Activated naive CD4-positive, alpha-beta T cell treated with Interleukin-2 at 50 U/mL for 16 hours (primary cell): ENCODE results near the gene ALDOB.
"Not testable (repeated sequence)": the region's sequence is repeated elsewhere in the genome, so short reads cannot be mapped to it uniquely, and the experiment has no call there.

Experiments
- DNase-seq: peaks from one replicate; pipeline ENCODE4 v3.0.0-alpha.2; 2020

Gene ALDOB

DNA sequence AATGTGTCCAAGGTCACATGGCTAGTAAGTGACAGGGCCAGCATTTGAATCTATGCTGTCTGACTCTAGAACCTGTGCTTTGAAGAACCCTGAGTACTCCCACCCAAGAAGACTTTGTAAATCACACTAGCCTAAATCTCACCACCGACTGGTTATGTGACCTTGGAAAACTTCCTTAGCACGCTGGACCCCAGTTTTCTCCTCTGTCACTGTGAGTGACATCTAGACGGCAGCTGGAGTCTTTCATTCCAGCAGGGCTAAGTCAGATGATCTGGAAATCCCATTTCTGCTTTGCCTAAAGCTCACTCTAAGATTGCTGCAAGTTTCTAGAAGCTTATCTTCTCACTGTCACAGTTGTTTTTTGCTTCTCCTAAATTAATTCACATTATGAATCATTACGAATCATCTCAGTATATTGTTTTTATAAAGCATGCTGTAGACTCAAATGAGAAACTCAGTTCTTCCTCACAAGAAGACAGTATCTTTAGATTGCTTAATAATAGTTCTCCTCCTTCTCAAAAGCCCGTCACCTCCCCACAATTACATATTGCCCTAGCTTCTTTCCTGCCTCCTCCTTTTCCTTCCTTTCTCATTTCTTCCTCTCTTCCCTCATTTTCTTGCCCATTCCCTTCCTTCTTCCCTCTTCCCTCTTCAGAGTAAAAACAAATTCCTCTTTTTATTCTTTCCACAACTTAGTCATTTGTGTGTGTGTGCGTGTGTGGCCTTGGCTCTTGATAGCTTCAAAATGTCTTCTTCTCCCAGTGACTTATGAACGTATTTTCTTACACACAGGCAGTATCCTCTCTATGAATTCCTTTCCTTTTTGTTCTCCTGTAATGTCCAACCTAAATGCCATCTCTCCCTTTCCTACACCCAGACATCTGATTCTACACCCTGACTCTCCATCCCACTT is 16.8 kb downstream of the ALDOB start:
- no peak for DNase-seq

DNA sequence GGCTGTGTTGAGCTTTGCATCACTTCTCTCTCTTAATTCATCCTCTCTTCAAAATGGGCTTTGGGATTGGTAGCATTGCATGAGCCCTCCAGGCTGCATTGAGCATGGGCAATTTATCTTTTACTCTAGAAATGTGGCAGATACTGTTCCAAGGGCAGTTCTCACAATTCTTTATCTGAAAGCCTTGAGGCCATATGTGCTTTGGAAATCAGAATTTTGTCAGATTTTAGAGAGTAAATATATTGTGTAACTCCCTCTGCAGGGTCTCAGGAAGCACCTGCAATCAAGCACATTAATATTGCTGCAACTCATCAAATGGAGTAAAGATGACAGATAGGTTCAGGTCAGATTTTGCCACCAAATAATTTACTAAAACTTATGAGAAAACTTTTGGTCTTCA is 17.6 kb downstream of the ALDOB start:
- no peak for DNase-seq

DNA sequence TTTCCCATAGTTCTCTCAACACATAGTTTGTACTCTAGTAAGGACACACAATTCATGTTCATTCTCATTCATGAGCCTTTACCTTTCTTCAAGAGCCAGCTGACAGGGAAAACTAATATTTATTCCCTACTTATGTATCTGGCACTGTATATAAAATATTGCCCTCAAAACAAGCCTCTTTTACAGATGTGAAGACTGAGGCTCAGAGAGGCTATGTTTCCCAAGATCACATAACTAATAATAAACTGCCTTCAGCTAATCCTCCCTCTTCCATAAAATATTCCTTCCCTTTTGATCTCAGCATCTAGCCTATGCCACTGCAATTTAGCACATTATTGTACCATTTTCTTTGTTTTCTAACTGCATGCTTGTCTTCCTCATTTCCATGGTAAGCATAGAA is 18.2 kb downstream of the ALDOB start:
- no peak for DNase-seq

DNA sequence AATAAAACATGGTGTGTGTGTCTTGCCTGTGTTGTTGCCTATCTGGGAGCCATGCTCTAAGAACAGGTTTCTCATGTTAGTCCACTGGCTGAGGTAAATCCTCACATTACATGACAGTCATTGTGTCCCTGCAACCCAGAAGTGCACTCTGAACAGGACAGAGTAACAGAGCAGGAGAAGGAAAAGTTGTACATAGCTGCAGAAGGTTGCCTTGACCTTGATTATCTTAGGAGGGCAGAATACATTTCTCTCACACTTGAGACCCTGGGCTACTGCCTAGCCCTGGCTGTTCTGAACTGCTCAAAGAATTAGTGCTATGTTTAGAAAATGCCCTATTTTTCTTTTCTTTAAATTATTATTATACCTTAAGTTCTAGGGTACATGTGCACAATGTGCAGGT is 20.0 kb downstream of the ALDOB start:
- no peak for DNase-seq

DNA sequence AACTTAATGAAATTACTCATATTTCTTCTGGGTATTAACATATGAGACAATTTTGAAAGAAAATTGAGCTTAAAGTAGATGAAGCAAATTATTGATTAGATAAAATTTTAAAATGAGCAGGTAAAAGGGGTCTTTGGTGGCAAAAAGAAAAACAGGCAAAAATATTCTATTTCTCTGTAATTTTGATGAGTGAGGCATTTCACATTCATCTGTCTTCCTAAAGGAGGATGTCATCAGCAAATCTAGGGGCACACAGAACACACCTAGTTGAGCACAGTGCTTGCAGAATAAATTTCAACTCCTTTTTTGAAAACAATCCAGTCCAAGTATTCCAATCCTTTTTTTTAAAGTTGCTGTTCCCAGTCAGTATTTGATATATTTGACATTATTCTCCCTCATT is 20.7 kb downstream of the ALDOB start:
- no peak for DNase-seq

DNA sequence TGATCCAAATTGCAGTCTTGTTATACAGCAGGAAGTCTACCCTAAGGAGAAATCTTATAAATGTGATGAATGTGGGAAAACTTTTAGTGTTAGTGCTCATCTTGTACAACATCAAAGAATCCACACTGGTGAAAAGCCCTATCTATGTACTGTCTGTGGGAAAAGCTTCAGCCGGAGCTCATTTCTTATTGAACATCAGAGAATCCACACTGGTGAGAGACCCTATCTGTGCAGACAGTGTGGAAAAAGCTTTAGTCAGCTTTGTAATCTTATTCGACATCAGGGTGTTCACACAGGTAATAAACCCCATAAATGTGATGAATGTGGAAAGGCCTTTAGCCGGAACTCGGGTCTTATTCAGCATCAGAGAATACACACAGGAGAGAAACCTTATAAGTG is 26.5 kb downstream of the ALDOB start:
- DNase-seq = no peak

DNA sequence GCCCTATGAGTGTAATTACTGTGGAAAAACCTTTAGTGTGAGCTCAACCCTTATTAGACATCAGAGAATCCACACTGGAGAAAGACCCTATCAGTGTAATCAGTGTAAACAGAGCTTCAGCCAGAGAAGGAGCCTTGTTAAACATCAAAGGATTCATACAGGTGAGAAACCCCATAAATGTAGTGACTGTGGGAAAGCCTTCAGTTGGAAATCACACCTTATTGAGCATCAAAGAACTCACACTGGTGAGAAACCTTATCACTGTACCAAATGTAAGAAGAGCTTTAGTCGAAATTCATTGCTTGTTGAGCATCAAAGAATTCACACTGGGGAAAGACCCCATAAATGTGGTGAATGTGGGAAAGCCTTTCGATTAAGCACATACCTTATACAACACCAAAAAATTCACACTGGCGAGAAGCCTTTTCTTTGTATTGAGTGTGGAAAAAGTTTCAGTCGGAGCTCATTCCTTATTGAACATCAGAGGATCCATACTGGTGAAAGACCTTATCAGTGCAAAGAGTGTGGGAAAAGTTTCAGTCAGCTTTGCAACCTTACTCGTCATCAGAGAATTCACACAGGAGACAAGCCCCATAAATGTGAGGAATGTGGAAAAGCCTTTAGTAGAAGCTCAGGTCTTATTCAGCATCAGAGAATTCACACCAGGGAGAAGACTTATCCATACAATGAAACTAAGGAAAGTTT is 27.0 kb downstream of the ALDOB start:
- DNase-seq = no peak

DNA sequence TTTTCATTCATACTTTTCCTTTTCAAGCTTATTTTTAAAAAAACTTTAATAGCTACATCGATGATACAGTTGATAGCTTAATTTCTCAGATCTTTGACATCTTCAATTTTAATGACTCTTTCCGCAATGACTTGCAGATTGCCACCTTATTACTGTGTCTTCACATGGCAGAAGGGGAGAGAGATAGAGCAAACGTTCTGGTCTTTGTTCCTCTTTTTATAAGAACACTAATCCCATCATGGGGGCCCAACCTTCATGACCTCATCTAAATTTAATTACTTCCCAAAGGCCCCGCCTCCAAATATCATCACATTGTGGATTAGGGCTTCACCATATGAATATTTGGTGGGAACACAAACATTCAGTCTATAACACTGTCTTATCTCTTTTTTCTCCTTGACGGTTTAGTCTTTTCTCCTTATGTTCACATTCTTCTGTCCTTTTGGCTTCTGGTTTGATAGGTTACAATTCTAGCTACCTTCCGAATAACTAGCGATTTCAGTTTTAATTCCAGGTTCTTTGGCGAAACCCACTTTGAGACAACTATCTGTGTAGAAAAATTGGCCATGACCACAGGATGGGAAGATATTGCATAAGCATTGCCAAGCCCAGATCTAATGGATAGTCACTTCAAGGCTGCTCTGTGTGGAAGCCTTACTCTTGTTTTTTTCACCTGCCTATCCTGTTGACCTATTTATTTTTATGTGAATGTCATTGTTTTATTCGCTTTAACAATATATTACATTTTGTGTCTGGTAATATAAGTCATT is 31.9 kb downstream of the ALDOB start:
- no peak for DNase-seq

DNA sequence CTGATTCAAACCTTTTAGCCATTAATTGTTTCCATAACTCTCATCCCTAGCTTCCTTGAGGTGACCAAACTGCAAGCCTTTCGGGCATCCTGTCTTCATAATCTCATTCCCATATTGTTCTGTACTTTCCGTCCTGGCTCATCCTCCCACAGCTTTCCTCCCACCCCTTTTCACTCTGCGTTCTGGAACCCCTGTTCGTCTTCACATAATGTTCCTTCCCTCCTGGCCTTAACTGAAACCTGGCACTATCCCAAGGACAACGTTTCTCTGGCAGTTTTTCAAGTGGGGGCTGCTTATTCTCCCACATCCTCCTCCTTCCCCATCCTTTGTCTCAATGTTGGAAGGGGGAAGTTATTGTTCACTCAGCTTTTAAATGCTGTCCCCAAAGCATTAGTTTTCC is 35.5 kb downstream of the ALDOB start:
- no peak for DNase-seq

DNA sequence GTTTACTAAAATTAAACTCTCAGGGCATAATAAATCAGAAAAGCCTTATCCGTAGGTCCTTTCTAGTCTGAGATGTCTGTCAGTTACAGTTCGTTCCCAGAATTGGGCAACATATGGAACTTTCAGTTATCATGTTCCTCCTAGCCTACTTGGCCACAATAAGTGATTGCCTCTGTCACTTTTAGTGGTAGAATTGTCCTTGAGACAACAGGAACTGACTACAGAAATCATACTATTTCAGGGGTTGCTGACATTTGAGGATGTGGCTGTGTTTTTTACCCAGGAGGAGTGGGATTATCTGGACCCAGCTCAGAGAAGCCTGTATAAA is 36.0 kb downstream of the ALDOB start:
- no peak for DNase-seq

DNA sequence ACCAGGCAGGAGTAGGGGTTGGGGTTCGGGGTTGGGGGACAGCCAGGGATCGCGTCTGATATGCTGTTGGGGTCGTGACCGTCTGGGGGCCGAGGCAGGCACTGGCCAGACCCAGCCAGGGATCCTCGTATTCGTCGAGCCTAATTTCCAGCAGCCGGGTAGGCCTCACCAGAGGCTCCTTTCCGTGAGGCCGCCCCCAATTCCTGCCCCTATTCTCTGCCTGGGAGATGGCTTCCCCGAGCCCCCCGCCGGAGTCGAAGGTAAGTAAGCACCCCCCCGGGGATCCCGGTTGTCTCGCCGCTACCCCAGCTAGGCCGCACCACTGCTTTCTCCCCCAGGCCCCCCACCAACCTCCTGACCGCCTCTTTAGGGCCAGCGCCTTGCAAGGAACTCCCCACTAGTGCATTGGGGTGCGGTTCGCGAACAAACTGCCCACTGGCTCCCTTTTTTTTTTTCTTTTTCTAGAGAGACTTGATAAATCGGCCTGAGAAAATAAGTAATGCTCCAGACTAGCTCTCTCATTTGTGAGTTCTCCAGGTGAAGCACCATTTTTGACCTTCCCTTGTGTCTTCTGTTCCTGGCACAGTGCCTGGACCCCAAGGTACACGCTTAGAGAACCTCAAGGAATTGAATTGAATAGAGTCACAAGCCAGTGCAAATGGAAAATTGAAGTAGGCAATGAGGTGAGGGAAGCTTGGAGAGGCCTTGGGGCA is 36.5 kb downstream of the ALDOB start:
- DNase-seq = peak; percentile 2

DNA sequence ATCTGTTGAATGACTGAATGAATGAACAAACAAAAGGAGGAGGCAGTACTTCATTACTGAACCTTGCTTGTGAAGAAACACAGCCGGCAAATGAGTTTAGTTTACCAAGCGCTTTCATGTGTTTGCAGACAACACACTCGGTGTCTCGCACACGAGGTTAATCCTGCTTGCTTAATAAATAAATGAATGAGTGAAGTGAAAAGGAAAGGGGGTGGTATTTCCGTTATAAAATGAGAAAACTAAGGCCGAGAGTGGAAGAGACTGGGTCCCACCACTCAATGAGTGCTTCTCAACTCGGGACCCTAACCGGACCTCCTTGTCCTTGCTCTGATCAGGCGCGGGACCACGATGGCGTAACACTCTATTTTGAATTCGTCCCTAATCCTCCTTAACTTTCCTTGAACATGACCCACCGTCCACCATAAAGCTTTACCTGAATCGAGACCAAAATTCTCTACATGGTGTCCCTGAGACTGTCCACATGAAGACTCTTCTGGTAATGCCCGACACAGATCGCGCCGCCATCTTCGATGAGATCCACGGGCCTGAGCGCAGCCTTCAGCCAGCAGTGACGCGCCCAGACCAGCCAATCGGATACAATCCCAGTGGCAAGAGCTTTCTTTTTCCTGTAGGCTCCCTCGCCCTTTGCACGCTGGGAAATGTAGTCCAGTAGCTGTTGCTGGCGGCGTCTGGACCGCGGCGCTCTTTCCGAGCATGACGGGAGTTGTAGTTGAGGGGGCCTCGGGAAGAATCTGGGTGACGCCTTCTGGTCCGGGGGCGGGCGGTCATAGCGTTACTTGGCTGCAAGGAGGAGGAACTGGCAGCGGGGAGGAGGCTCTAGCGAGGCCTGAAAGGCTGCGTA is 37.3 kb downstream of the ALDOB start, which contains the start of the genes MRPL50 and ZNF189:
Gene MRPL50, minus strand, starts transcription at position 551 of the 862 bp plus-strand sequence. Its CDS starts 26 bp downstream, at position 525.
Gene ZNF189, plus strand, starts transcription at position 784 of the 862 bp plus-strand sequence. CDS start 306 bp downstream, outside the sequence.
- DNase-seq = peak; percentile 97

DNA sequence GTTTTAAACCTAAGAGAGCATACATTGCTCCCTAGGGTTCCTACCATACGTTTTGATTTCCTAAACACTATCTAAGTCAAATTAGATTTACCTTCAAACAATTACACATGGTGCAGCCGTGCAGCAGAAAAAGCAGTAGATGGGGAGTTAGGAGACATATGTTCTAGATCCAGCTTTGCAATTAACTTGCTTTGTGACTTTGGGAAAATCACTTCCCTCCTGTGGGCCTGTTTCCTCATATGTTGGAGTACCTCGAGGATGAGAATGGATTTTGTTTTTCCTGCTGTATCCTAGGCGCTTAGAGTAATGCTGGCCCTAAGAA is 37.9 kb downstream of the ALDOB start:
- DNase-seq = no peak

DNA sequence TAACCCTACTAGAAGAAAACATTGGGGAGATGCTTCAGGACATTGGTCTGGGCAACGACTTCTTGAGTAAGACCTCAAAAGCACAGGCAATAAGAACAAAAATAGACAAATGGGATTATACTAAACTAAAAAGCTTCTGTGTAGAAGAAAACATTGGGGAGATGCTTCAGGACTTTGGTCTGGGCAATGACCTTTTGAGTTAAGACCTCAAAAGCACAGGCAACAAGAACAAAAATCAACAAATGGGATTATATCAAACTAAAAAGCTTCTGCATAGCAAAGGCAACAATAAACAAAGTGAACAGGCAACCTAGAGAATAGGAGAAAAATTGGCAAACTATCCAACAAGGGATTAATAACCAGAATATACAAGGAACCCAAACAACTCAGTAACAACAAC is 40.9 kb downstream of the ALDOB start:
- DNase-seq = no peak

DNA sequence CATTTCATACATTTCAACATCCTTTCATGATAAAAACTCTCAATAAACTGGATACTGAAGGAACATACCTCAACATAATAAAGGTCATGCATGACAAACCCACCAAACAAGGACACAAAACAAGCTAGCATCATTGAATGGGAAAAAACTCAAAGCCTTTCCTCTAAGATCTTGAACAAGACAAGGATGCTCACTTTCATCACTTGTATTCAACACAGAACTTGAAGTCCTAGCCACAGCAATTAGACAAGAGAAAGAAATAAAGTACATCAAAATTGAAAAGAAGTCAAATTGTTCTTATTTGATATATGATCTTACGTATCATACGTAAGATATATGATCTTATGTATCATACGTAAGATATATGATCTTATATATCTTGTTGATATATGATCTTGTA is 42.4 kb downstream of the ALDOB start:
- DNase-seq = no peak

DNA sequence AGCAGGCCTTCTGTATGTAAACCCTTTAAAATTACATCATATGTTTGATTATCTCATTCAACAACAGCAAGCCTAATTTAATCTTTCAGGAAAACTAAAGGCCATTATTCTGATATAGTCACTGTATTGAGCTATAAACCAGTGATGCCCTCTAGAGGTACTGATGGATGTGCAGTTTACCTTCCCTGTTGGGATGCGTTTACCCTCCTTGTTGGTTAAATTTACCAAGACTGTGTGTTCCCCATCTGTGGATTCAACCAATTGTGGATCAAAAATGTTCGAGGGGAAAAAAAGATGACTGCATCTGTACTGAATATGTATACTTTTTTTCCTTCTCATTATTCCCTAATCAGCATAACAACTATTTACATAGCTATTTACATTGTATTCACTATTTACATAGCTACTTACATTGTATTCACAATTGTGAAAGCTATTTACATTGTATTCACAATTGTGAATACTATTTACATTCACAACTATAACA is 47.0 kb downstream of the ALDOB start:
- no peak for DNase-seq

DNA sequence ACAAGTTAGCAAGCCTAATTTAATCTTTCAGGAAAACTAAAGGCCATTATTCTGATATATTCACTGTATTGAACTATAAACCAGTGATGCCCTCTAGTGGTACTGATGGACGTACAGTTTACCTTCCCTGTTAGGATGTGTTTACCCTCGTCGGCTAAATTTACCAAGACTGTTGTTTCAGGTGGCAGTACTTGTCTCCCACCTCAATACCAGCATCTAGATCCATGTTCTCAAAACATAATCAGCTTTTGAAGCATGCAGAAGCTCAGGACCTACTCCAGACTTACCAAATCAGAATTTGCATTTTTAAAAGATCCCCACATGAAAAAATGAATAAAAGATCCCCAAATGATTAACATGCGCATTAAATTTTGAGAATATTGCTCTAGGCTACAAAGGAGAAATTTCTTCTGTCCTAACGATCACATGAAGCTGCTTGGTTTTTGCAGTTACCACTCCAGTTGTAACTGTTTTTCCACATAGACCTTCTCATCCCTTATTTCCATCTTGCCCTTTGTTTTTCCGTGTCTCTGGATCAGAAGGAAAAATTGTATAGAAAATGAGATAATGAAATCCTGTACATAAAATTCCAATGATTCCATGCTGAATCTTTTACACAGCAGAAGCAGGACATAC is 47.6 kb downstream of the ALDOB start:
- no peak for DNase-seq

DNA sequence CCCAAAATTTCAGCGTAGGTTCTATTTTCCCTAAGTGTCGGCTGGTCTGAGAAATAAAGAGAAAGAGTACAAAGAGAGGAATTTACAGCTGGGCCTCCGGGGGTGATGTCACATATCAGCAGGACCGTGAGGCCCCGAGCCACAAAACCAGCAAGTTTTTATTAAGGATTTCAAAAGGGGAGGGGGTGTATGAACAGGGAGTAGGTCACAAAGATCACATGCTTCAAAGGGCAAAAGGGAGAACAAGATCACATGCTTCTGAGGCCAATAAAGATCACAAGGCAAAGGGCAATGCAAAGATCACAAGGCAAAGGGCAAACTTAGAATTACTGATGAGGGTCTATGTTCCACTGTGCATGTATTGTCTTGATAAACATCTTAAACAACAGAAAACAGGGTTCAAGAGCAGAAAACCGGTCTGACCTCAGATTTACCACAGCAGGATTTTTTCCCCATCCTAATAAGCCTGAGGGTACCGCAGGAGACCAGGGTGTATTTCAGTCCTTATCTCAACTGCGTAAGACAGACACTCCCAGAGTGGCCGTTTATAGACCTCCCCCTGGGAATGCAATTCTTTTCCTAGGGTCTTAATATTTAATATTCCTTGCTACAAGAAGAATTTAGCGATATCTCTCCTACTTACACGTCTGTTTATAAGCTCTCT is 50.6 kb downstream of the ALDOB start, which contains the start of gene BAAT:
Gene BAAT, minus strand, starts transcription at position 134 of the 664 bp plus-strand sequence. CDS start 13,602 bp downstream, outside the sequence.
- not testable (repeated sequence) for DNase-seq

DNA sequence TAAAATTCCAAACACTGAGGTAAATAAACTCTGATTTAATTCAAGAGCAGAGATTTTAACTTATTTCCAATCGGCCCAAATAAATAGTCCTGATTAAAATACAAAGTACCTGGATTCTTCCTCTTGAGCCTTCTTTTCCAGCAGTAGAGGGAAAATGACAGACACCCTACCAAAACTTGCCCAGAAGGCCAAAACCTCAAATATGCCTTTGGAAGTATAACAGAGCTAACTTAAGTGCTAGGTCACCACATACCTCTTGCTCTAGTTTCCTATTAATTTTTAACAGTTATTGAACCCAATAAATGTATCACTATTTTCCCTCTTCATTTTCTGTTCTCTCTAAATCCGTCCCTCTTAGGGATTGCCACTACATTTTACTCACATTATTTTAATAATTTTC is 52.2 kb downstream of the ALDOB start:
- DNase-seq = no peak

DNA sequence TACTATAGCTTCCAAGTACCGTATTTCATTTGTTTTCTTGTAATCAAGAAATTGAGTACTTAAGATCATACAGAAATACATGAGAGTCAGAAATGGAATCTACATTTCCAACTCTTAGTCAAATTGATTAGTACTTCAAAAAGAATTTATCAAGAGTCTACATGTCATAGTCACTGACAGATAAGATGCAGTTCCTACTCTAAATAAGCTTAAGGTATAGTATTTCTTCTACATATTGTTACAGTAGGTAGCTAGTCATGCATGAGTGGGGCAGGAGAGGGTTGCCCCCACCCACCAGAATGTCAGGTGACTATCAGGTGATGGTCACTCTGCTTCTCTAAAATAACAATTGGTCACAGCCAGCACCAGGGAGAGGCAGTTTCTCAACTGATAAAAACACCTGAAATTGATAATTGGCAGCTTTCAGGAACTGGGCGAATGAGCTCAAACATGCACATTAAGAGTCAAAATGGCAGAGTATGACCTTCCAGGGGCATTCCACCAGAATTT is 53.7 kb downstream of the ALDOB start:
- DNase-seq = no peak
